ENCODE results near the gene IKZF2. TPM values are rescaled to one million over a fixed set of nuclear protein-coding genes. Genes with fewer than 3 reads are reported as not detected.

Gene IKZF2
- polyA plus RNA-seq, 1 experiment, result 7.1 TPM

DNA sequence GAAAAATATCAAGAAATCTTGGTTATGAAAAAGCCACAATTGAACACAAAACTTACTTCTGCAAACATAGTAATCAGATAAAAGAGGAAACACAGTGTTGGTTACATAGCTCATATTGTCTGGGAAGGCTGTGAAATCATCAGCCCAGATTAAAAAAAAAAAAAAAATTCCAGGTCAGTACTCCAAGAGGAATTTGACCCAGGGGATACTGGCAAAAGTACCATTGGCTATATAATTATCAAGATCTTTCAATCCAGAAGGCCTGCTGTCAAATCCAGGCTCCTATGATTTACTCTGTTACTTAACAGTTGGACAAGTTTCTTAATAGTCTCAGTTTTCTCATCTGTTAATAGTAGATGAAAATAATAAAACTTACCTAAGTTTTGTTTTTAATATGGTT is 12.9 kb upstream of the IKZF2 start:
- TF ChIP-seq, protein P1, sequence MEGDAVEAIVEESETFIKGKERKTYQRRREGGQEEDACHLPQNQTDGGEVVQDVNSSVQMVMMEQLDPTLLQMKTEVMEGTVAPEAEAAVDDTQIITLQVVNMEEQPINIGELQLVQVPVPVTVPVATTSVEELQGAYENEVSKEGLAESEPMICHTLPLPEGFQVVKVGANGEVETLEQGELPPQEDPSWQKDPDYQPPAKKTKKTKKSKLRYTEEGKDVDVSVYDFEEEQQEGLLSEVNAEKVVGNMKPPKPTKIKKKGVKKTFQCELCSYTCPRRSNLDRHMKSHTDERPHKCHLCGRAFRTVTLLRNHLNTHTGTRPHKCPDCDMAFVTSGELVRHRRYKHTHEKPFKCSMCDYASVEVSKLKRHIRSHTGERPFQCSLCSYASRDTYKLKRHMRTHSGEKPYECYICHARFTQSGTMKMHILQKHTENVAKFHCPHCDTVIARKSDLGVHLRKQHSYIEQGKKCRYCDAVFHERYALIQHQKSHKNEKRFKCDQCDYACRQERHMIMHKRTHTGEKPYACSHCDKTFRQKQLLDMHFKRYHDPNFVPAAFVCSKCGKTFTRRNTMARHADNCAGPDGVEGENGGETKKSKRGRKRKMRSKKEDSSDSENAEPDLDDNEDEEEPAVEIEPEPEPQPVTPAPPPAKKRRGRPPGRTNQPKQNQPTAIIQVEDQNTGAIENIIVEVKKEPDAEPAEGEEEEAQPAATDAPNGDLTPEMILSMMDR (IDR thresholded peaks at IDR 0.05; ENCODE audit: low read depth, low read length), result no peak
- H3K27ac ChIP-seq (ENCODE audit: low read depth, low read length), result no peak overlapping the region
- no peak for DNase-seq (ENCODE audit: low read depth, low spot score)
- no peak overlapping the region for H3K4me3 ChIP-seq (ENCODE audit: low read depth, low read length)
- H3K27me3 ChIP-seq (ENCODE audit: control insufficient read depth, insufficient read depth, low read length), result no peaks in the 10 kb centered on the region
- H3K9me3 ChIP-seq (ENCODE audit: control insufficient read depth, insufficient read depth, low read length), result no peaks in the 10 kb centered on the region
- CTCF ChIA-PET, result interaction anchor here (0.6 to 2.6 kb wide), 4 partner anchors 9 to 776 kb away, joined by 3 to 13 read pairs (median 4); no protein-coding TSS in a partner anchor
- POLR2A ChIA-PET, result no interaction called here

DNA sequence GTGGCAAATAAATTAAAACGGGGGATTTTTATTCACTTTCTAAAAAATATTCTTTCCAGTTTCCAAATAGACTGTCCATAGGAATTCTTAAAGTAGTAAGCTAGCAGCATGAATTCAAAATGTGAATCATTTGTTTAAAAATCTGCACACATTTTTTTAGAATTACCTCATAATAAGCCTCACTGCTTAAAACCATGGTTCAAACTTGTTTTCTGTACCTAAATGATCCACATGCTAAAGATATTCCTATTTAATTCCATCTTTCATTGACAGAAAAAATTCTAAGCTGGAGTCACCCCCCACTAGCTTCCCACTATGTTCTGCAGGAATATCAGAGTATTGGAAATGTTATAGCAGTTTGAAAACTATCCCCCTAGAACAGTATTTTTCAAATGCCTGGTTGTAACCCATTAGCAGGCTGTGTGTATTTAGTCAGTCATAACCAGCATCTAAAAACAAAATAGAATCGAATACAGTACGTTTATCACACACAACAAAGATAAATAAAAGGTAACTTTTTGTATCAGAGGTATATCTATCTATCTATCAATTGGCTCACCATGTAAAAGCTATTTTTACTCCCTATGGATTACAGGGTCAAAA is 11.2 kb upstream of the IKZF2 start:
- no peaks in the 10 kb centered on the region for H3K27me3 ChIP-seq (ENCODE audit: control insufficient read depth, insufficient read depth, low read length)
- no peak for DNase-seq (ENCODE audit: low read depth, low spot score)
- ChIA-PET POLR2A (no interaction called here), CTCF (interaction anchor here (0.6 to 2.9 kb wide), 6 partner anchors 9 to 476 kb away, joined by 3 to 13 read pairs (median 10); no protein-coding TSS in a partner anchor)
- no peak overlapping the region for H3K27ac ChIP-seq (ENCODE audit: low read depth, low read length)
- no peaks in the 10 kb centered on the region for H3K9me3 ChIP-seq (ENCODE audit: control insufficient read depth, insufficient read depth, low read length)
- H3K4me3 ChIP-seq (ENCODE audit: low read depth, low read length), result no peak overlapping the region
- TF ChIP-seq, protein P1 (IDR thresholded peaks at IDR 0.05; ENCODE audit: low read depth, low read length), result no peak

DNA sequence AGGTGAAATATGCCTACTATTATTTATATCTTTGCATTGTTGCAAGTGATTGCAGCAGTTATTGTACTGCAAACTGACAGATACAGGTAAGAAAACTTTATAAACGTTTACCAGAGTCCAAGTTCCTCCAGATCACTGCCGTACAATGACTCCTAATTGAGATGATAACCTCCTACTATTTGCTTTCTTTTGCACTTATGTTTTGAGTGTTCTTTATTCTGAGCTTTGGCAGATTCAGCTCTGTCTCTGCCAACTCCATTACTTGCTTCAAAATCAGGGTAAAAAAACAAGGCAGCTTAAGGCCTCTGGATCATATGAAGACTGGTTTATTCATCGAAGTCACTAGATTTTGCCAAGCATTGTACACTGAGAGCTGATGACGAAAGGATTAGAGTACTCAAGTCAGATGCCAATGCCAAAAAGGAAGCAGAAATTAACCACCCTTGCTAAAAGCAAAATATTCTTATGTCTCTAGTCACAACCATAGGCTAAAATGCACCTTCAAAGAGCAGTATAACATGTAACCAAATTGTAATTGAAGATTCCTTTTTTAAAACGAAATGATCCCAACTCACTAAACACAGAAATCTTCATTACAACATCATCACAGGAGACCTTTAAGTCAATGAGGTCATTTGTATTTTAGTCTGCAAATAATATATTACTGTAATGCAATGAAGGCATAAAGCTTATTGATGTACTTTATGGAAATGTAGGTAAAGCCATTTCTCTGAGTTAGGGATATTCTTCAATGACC is 10.5 kb upstream of the IKZF2 start:
- TF ChIP-seq, protein P1 (IDR thresholded peaks at IDR 0.05; ENCODE audit: low read depth, low read length), result no peak
- CTCF ChIA-PET, result interaction anchor here (0.6 to 2.9 kb wide), 7 partner anchors 8 to 475 kb away, joined by 3 to 13 read pairs (median 8); no protein-coding TSS in a partner anchor
- Histone ChIP-seq H3K27me3 (ENCODE audit: control insufficient read depth, insufficient read depth, low read length) (no peaks in the 10 kb centered on the region), H3K4me3 (ENCODE audit: low read depth, low read length) (peak overlapping the region; percentile 5; the same call in 1 of the 2 replicates), H3K9me3 (ENCODE audit: control insufficient read depth, insufficient read depth, low read length) (no peaks in the 10 kb centered on the region), H3K27ac (ENCODE audit: low read depth, low read length) (peak overlapping the region; percentile 77)
- DNase-seq (ENCODE audit: low read depth, low spot score), result no peak
- POLR2A ChIA-PET, result interaction anchor here (0.6 kb wide), 1 partner anchor 77 kb away, joined by 3 read pairs; no protein-coding TSS in a partner anchor

DNA sequence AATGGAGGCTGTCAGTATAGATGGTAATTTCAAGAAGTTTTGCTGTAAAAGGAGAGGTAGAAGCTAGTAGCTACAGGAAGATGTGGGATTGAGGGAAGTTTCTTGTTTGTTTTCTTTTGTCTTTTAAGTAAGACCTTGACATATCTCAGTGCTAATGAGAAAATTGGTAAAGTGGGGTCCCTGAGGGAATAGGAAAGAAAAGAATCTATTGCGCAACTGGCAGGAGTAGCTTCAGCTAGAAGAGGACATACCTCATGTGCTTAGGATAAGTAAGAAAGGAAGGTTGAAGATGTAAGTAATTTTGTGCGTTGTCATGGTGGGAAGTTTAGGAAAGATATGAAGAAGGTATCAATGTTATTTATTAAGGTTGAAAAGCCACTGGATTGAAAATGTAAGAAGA is 8.4 kb upstream of the IKZF2 start:
- ChIA-PET POLR2A (interaction anchor here (1.1 kb wide), 1 partner anchor 9 kb away, joined by 3 read pairs; no protein-coding TSS in a partner anchor), CTCF (interaction anchor here (1.4 to 2.8 kb wide), 2 partner anchors 9 to 473 kb away, joined by 5 to 8 read pairs; partner anchors contain the start of gene IKZF2)
- Histone ChIP-seq H3K4me3 (ENCODE audit: low read depth, low read length) (no peak overlapping the region), H3K27ac (ENCODE audit: low read depth, low read length) (no peak overlapping the region), H3K9me3 (ENCODE audit: control insufficient read depth, insufficient read depth, low read length) (no peaks in the 10 kb centered on the region), H3K27me3 (ENCODE audit: control insufficient read depth, insufficient read depth, low read length) (no peaks in the 10 kb centered on the region)
- no peak for DNase-seq (ENCODE audit: low read depth, low spot score)
- TF ChIP-seq, protein P1 (IDR thresholded peaks at IDR 0.05; ENCODE audit: low read depth, low read length), result no peak

DNA sequence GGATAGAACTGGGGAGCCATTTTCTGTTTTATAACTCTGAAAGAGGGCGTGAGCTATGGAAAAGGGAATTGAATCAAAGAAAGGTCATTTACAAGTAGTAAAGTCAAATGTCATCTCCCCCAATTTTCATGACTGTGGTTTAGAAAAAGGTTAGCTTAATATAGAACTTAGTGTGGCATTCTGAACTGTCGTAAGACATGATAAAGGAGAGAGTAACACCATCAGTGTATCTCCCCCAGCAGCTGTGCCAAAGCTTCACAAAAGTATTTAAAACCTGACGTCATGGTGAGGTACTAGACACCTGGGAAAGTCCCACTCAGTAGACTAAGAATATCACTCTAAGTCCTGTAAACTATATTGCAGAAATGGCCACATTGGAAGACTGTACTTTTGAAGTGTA is 5.8 kb upstream of the IKZF2 start:
- ChIA-PET POLR2A (no interaction called here), CTCF (interaction anchor here (0.5 to 1.3 kb wide), 5 partner anchors 89 to 471 kb away, joined by 3 to 5 read pairs (median 4); no protein-coding TSS in a partner anchor)
- H3K27me3 ChIP-seq (ENCODE audit: control insufficient read depth, insufficient read depth, low read length), result no peaks in the 10 kb centered on the region
- H3K27ac ChIP-seq (ENCODE audit: low read depth, low read length), result no peak overlapping the region
- no peak for DNase-seq (ENCODE audit: low read depth, low spot score)
- TF ChIP-seq, protein P1 (IDR thresholded peaks at IDR 0.05; ENCODE audit: low read depth, low read length), result no peak
- no peak overlapping the region for H3K4me3 ChIP-seq (ENCODE audit: low read depth, low read length)
- H3K9me3 ChIP-seq (ENCODE audit: control insufficient read depth, insufficient read depth, low read length), result no peaks in the 10 kb centered on the region

Measured in AG04450 (cell line).